SHP77 (cell line): ENCODE results near the gene PC.

ENCODE experiments used
- DNase-seq, 2 experiments: peaks; one replicate each; lab custom pipeline; 2025; lab: John Stamatoyannopoulos, UW

PC gene

DNA sequence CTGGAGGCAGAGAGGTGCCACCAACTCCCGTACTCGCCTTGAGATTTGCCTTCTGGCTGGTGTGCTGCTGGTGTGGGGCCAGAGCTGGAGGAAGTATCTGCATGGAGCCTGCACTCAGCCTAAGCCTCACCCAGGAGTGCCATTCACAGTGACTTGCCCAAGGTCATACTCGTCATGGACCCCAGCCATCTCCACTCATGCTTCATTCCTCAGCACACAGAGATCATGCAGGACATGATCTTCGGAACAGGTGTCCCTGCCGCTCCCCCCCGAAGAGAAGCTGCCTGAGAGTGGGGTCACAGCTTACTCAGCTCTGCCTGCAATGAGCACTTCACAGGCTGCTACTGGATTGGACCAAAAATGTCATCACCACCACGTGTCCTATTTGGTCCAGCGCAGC, 49.0 kb downstream of the PC start:
- DNase-seq = no peak

DNA sequence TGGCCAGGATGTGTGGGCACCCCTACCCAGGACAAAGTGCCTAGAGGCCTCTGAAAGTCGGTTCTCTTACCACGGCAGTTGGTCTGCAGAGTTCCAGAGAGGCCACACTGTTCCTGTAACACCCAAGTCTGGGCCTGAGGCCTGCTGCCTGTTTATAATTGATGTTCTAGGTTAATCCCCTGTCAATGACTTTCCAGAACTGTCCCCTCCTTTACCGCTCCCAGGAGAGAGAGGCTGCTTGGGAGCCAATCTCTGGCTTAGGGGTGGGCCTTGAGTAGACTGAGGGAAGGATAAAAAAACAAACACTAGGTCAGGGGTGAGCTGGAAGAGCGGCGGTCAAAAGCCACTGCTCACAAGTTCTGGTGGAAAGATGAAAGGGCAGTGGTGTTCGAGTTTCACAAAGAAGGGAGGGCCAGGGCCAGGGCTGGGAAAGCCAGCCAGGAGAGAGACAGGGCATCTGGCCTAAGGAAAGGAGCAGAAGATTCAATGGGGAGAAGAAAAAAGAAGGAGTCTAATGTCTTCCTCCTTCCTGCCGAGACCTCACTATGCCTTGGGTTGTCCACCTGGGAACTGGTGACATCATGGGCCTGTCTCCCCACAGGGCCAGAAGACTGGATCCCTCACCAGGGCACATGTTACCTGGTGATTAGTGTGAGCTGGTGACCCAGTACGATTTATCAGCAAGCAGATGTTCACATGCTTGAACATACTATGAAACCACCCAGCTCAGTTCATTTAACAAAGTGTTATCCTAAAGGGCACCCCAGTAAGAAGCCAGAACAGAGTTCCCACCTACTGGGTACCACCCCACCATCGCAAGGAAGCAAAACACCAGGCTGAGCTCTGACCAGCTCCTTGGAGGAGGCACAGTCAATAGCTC, 50.2 kb downstream of the PC start:
- no peak for DNase-seq

DNA sequence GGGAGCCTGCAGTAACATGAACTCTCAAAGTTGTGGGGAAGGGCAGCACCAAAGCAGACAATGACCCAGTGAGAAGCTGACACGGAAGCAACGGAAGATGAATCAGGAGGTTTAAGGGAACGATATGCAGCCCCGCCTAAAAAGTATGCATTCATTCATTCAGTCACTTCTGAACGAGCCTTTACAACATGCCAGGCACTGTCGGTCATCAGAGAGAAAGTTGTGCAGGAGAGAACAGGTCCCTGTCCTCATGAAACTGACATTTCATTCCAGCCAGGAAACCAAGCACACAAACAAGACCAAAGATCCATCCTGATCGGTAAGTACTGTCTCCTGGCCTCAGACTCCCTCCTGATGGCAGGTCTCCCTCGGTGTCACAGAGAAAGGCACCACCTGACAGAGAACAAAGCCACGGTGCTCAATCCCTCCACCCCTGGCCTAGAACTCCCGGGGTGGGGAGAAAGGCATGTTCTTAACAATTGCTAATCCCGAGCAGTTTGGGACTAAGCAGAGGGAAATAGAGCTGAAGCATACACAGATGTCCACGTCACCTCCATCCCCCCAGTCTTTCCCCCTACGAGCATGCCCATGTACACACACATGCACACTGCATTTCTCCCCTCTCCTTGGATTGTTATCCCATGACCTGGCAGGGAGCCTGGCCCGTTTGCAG, 52.0 kb downstream of the PC start:
- no peak for DNase-seq

DNA sequence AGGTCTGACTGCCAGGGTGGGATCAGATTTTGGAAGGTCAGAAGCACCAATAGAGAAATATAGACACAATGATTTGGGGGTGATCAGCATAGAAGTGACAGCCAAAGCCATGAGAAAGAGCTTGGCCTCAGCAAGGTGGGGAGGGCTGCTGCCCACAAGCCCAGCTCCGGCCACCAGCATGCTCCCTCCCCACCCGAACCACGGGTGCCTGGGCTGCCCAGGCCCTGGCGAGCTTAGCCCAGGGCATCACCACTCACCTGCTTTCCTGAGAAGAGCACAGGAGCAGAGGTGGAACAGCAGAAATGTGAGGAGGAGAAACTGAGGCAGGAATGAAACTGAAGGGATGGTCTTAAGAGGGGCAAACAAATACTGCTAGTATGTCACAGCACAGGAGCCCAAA, 52.6 kb downstream of the PC start:
- no peak for DNase-seq

DNA sequence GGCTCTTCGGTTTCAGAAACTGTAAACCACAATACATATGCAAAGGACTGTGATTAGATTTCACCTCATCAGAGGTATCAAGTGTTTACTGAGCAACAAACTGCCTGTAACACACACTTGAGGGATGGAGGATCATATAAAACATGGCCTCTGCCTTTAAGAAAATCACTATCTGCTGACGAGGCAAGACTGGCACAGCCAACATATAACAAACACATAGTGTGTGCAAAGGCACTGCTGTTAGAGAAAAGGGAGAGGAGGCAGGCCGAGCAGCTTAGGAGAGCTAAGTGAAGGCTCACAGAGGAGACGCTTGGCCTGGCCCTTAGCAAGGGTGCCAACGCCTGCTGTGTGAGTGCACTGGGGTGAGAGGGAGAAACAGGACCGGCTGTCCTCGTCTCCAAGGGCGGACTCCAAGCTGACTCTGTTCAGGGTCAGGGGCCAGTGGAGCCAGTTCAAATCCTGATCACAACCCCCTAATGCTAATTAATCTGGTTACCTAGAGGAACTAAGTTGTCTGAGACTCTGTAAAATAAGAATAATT, 53.1 kb downstream of the PC start:
- no peak for DNase-seq

DNA sequence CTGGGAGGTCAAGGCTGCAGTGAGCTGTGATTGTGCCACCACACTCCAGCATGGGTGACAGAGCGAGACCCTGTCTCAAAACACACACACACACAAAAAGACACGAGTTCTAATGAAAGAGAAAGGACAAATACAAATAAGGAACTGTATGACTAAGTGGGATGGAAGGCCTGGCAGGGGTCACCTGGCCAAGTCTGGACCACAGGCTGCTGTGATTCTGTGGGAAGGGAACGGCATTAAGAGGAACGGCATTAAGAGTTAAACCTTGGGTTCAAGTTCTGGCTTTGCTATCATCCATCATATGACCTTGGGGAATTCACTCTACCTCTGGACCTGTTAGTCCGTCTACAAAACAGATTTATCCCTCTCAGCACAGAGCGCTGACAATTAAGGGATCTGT, 53.6 kb downstream of the PC start:
- DNase-seq = no peak

DNA sequence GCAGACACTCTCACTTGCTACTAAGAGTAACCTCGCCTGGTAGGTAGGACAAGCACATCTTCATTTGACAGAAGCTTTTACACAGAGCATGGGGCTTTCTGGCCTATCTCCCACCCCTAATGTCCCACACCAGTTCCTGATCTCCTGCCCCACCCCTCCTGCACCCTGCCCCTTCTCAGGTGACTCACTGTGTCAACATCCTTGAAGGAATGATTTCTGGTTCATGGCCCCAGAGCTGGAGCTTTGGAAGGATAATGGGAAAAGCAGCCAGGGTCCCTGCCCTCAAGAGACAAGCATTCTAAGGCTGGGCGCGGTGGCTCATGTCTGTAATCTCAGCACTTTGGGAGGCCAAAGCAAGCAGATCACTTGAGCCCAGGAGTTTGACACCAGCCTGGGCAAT, 54.1 kb downstream of the PC start:
- DNase-seq = no peak

DNA sequence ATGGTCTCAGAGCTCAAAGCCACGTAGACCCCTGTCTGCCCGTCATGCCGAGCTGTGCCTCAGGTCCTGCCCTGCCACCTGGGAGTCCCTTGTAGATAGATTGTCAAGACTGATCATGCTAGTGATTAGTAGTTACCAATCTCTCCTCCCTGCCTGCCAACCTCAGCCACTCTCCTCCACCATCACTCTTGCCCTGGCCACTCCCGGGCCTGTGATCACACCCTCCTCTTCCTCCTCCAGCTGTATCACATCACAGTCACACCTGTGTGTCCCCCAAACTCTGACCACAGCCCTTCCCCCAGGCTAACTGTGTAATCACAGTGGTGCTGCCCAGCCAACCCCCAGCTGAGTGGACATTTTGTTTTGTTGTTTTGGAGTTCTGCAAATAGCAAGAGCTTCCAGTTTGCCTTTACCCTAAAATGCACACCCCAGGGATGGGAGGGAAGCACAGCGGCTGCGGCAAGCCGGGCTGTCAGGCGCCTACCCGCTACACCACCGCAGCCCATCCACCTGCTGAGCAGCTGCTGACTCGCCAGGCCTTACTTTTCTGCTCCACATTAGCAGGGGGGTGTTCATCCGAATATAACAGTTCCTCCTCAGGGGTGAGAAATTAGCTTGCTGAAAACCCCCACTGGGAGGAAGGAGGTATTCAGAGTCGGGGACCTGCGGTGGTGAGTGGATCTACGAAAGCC, 55.6 kb downstream of the PC start:
- no peak for DNase-seq

DNA sequence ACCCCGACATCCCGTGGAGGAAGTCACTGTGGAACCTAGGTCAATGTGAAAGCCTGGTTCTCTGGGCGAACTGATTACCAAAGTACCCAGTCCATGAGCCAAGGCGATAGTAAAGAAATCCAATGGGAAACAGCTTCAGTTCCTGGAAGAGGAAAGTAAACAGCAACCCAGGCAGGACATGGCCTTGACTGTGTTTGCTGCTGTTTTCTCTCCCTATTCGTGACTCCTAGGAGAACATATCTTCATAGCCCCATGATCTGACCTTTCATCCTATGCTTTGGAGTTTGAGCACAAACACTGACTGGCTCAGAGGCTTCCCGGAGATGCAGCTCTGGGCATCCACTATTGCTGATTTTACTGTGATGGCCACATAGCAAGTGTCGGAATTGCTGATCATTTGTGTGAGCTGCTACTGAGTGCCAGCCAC, 56.2 kb downstream of the PC start:
- DNase-seq = no peak

DNA sequence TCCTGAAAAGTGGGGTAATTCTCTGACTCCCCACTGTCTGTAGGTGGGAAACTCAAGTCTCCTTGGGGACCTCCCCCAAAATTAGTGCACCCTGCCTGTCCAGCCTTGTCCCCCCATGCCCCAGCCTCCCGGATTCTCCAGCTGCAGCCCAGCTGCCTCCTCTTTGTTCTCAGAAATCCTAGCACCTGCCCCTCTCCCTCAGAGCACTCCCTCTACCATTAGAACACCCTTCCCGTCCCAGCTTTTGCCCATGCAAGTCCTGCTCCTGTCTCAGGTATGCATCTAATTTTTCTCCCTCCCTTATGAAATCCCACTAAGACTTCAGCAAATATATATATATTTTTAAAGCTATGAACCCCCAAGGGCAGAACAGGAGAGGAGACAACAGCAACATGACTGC, 64.0 kb downstream of the PC start:
- peak; percentile 70 to 81 for DNase-seq

DNA sequence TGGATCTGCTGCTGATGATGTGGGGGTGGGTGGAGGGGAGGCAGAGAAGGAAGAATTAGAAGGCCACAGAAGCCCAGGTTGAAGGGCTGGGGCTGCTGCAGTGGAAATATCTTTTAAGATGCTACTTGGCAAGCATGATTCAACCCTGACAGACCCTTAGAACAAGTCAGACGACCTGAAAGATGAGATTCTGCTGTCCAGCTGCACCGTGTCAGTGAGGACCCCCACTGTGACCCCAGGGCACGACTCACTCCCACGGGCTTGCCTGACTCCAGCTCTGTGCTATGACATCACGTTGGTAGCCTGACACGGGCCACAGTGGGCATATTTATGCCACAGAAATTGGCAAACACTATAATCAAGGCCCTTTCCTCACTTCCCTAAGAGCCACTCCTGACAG, 65.3 kb downstream of the PC start:
- DNase-seq = no peak

DNA sequence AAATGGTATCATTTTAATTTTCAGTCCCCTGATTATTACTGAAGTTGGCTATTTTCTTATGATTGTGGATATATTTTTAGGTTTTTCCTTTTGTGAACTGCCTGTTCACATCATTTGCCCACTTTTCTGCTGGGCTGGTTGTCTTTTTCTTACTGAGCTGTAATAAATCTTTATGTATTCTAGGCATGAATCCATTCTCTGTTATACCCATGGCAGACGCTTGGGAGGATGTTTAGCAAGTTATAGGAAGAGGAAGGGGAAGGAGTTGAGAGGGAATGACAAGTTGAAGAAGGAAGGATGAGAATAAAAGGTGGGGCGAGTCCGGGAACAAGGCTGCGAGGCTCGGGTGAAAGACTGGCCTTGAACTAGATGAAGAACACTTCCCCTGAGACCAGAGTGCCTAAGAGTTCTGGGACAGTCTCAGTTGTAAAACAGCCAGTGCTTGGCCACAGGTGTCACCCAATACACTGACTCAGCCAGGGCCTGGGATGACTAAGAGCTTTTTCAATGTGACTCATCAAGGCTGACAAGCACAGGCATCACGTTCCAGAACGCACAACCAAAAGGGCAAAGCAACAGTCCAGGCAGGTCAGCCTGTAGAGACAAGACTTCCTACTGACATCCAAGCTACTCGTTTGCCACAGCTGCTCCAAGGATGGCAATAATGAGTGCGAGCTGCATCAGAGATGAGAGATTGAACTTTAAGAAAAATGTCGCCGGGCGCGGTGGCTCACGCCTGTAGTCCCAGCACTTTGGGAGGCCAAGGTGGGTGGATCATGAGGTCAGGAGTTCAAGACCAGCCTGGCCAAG, 66.1 kb downstream of the PC start:
- peak; percentile 51 to 59 for DNase-seq

DNA sequence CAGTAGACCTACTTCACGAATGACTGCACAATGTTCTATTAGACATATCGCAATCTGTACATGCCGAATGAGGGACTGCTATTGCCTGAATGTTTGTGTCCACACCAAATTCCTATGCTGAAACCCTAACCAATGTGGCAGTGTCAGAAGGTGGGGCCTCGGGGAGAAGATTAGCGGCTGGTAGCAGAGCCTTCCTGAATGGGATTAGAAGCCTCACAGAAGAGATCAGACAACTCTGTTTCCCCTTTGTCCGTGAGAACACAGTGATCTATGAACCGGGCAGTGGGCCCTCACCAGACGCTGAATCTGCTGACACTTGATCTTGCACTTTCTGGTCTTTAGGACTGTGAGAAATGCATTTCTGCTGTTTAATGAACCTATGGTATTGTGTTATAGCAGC, 68.2 kb downstream of the PC start:
- DNase-seq = no peak

DNA sequence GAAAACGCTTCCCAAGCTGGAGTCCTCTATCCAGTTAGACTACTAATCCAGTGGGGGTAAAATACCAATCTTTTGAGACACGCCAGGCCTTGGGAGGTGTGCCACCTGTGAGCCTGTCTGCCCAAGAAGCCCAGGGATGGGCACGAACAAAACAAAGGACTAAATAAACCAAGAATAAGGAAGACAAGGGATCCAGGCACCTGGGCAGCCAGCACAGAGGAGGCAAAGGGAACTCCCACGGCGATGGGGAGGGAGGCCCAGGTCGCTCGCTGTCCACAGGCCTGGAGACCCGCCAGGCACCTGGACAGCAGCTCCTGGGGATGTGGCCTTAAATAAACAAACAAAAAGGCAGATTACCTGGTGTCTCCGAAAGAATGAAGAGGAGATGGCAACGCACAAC, 69.9 kb downstream of the PC start:
- DNase-seq = no peak

DNA sequence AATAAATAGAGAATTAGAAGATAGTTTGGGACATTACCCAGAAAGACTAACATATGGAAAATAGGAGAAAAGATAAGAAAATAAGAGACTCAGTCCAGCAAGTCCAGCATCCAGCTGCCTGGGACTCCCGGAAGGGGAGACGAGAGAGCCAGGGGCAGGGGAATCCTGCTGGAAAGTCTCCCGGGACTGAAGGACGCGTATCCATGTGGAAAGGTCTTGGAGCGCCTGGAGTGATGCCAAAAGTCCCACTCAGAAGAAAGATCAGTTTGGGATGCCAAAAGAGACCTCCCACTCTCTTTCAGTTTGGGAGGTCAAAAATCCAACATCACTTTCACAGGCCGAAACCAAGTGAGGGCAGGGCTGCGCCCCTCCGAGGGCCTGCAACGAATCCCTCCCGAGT, 70.7 kb downstream of the PC start:
- no peak for DNase-seq

DNA sequence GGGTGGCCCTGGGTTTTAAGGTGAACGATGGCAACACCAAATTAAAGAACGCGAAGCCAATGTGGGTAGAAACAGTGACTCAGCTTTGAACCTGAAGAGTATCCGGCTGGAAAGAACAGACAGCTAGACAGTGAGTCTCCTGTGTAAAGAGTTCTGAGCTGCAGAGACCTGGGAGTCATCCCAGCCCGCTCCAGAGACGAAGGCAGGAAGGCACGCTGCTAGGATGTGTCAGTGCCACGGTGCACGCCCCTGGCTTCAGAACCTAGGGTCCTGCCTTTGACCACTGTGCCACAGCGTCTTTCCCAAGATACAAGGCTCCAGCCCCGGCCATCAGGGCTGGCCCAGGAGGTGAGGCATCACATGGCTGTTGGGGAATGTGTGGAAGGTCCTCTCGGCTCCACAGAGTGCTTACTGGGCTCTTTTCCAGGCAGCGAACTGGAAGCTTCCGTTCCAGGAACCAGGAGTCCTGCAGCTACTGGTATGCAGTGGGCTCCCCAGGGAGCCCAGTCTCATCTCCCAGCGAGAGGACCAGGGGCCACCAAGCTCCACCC, 71.4 kb downstream of the PC start:
- DNase-seq = no peak

DNA sequence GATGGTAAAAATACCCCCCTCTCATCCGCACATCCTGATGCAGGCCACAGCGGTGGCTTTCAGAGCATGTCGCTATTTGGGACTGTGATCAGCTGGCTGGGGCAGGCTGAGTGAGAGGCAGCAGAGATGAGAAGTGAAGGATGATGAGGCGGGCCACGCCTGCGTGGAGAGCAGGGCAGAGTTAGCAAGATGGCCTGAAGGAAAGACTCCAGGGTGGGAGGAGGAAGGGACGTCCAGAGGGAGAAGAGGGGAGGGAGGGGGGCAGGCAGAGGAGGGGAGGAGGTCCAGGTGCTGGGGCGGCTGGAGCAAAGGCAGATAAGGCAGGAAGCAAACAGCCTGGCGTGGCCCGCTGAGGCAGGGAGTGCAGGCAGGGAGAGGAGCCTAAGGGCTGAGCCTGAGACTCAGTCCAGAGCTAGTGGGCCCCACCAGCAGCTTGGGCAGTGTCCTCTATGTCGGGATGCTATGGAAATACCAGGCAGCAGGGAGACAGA, 72.2 kb downstream of the PC start:
- no peak for DNase-seq

DNA sequence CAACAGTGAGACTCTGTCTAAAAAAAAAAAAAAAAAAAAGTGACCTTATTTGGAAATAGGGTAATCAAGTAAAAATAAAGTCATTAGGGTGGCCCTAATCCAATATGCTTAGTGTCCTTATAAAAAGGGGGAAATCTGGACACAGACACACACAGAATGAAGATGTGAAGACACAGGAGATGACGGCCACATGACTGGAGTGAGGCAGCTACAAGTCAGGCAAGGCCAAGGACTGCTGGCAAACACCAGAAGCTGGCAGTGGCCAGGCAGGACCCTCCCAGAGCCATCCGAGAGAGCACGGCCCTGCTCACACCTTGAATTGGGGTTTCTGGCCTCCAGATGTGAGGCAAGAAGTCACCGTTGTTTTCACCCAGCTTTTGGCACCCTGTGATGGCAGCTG, 72.7 kb downstream of the PC start:
- no peak for DNase-seq

DNA sequence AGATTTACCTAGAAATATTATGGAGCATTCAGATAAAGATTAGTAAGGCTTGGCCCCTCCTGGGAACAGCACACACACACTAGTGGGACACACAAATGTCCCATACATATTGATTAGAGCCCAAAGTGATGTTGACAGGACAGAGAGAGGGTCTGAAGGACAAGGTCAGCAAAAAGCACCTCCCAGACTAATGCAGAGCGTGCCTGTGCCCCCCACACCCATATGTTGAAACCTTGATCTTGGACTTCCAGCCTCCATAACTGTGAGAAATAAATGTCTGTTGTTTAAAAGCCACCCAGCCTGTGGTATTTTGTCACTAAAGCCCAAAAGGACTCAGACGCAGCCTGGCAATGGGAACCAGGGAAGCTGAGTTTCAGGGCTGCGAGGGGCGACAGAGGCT, 73.7 kb downstream of the PC start:
- DNase-seq = no peak

DNA sequence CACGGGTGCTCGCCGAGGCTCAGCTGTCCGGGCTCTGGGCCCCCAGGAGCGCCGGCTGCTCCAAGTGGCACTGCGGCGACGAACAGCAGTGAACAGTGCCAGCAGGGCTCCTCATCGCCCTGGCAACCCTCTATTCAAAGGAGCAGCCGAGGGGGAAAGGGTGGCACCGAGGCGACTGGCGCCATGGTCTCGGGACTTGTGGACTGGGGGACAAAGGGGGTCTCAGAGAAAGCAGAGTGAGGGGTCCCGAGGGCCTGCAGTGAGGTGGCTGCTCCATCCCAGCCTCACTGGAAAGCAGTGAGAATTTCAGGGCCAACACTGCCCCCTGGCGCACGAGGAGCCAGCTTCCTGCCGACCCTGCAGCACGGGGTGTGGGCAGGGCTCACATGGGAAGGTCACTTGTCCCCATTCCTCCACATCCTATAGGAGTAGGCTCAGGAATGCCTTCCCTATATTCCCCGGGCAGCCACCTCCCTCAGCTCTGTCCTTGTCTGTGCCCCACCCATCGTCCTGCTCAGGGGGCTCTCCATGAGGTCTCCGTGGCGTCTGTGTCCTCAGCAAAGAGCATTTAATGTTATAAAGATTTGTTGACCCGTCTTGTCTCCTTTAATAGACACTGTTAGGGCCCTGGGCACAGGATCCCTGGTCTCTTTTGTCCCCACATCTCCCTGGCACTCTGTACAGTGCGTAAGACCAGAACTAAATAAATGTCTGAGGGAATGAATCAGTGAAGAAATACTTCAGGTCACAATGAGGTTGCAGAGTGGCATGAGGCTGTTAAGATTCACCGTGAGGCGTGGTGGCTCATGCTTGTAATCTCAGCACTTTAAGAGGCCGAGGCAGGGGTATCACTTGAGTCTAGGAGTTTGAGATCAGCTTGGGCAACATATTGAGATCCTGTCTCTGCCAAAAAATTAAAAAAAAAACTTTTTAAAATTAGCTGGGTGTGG, 74.9 kb downstream of the PC start:
- peak; percentile 83 to 92 for DNase-seq
